Thyroid gland (tissue), 4 donors: ENCODE measurements around the gene IL6R. TPM values are rescaled to one million over a fixed set of nuclear protein-coding genes. Genes with fewer than 3 reads are reported as not detected.

ENCODE experiments used
- DNase-seq, 2 donors: peaks; one replicate each; pipeline ENCODE4 v3.0.0-alpha.2; 2019
- H3K27ac ChIP-seq, 3 donors: fragments of 200-600 bp; sonication (generic); 1 replicate in 2 of 3; 2 replicates in 1 of 3; pipeline ENCODE4 v1.5.1; 2016 to 2019; ENCODE audit warnings: mild to moderate bottlenecking in 1 of 3, moderate library complexity in 1 of 3
- H3K27me3 ChIP-seq: fragments of 200-600 bp; sonication (generic); one replicate; pipeline ENCODE4 v1.5.1; 2019
- H3K36me3 ChIP-seq, 2 donors: fragments of 200-600 bp; sonication (generic); one replicate each; pipeline ENCODE4 v1.5.1; 2016 to 2019
- H3K4me1 ChIP-seq, 2 donors: fragments of 200-600 bp; sonication (generic); one replicate each; pipeline ENCODE4 v1.5.1; 2017 to 2019
- H3K4me3 ChIP-seq, 3 donors: fragments of 200-600 bp; sonication (generic); replicated peaks in 1 of 3; 1 replicate in 2 of 3; 2 replicates in 1 of 3; pipeline ENCODE4 v1.5.1; 2016; ENCODE audit warnings: mild to moderate bottlenecking in 1 of 3
- H3K9me3 ChIP-seq: fragments of 200-600 bp; sonication (generic); one replicate; pipeline ENCODE4 v1.5.1; 2017
- CTCF ChIP-seq, 6 experiments: fragments of 200-600 bp in 3 of 6; fragments of 450-650 bp in 3 of 6; sonication (generic) in 3 of 6; IDR thresholded peaks; one replicate each; pipeline ENCODE4 v1.5.1; 2016 to 2019; ENCODE audit warnings: antibody characterized with exemption in 6 of 6, mild to moderate bottlenecking in 2 of 6, inconsistent platforms in 1 of 6, moderate library complexity in 1 of 6
- POLR2A ChIP-seq, 2 donors: fragments of 450-650 bp; IDR thresholded peaks; one replicate each; pipeline ENCODE4 v1.6.1; 2017; ENCODE audit warnings: antibody characterized with exemption in 2 of 2, mild to moderate bottlenecking in 2 of 2, moderate library complexity in 1 of 2
- WGBS, 2 donors: methylation state at CpG; one replicate each; pipeline ENCODE4 v1.1.5; 2017; 5-methylcytosine and 5-hydroxymethylcytosine counted together
- intact Hi-C: fragments of 100-400 bp; cut with DNase I; formaldehyde crosslinking; loops from one replicate; pipeline ENCODE4 v1.15.1; 2023
- total RNA-seq, 4 donors: library from RNA; depleted of rRNA; stranded (reverse); fragments of >200 nt; gene quantifications; one replicate each; pipeline ENCODE4 v1.2.3, GENCODE V29; 2016

Gene IL6R
- total RNA-seq, 4 donors from 2014 or later: 4.4 to 15.3 (median 7.4) TPM

GRCh38 chr1:154434346-154435085 is 29.4 kb downstream of the IL6R start:
- Histone ChIP-seq H3K27me3 (no peaks in the 10 kb centered on the region), H3K9me3 (no peaks in the 10 kb centered on the region), H3K4me1 (peaks cover 0 to 6% of the 10 kb centered on the region in 2 donors), H3K27ac (peak overlapping the region in 2 of 3 donors; percentile 36 to 61), H3K4me3 (no peak overlapping the region), H3K36me3 (peaks cover 4 to 12% of the 10 kb centered on the region in 2 donors)
- DNase-seq: peak; percentile 32 to 60
- WGBS, 2 donors: 60 to 75% methylated on average over 18 of the region's 18 CpGs
- intact Hi-C loops: no loop called here
- TF ChIP-seq POLR2A (IDR thresholded peaks at IDR 0.05) (no peak), CTCF (IDR thresholded peaks at IDR 0.05) (no peak)

- TF ChIP-seq POLR2A (IDR thresholded peaks at IDR 0.05): no peak
- no peak for TF ChIP-seq CTCF (IDR thresholded peaks at IDR 0.05)
These were observed 30.6 kb downstream of the IL6R start for GRCh38 chr1:154435599-154436200.

GRCh38 chr1:154436433-154436832 is 31.3 kb downstream of the IL6R start:
- H3K27ac ChIP-seq: no peak overlapping the region
- intact Hi-C loops: no loop called here
- peaks cover 0 to 6% of the 10 kb centered on the region in 2 donors for H3K4me1 ChIP-seq
- H3K4me3 ChIP-seq: no peak overlapping the region
- 78 to 82% methylated on average over 9 of the region's 9 CpGs for WGBS, 2 donors
- no peak for TF ChIP-seq POLR2A (IDR thresholded peaks at IDR 0.05)
- no peak for TF ChIP-seq CTCF (IDR thresholded peaks at IDR 0.05)
- no peaks in the 10 kb centered on the region for H3K27me3 ChIP-seq
- no peak for DNase-seq
- no peaks in the 10 kb centered on the region for H3K9me3 ChIP-seq
- H3K36me3 ChIP-seq: peaks cover 4 to 6% of the 10 kb centered on the region in 2 donors

More at GRCh38 chr1:154435599-154436200, 30.6 kb downstream of the IL6R start:
- Histone ChIP-seq H3K27ac (no peak overlapping the region), H3K36me3 (peaks cover 4 to 7% of the 10 kb centered on the region in 2 donors), H3K9me3 (no peaks in the 10 kb centered on the region), H3K27me3 (no peaks in the 10 kb centered on the region), H3K4me3 (no peak overlapping the region), H3K4me1 (peaks cover 0 to 6% of the 10 kb centered on the region in 2 donors)
- intact Hi-C loops: no loop called here
- DNase-seq: no peak
- WGBS, 2 donors: 96 to 97% methylated on average over 13 to 14 of the region's 15 CpGs

GRCh38 chr1:154440036-154440804 is 35.1 kb downstream of the IL6R start:
- intact Hi-C loops: no loop called here
- Histone ChIP-seq H3K36me3 (peaks cover 4 to 6% of the 10 kb centered on the region in 2 donors), H3K27me3 (no peaks in the 10 kb centered on the region), H3K27ac (no peak overlapping the region), H3K4me1 (no peaks in the 10 kb centered on the region), H3K4me3 (no peak overlapping the region), H3K9me3 (no peaks in the 10 kb centered on the region)
- 74 to 77% methylated on average over 6 of the region's 6 CpGs for WGBS, 2 donors
- TF ChIP-seq CTCF (IDR thresholded peaks at IDR 0.05) (no peak), POLR2A (IDR thresholded peaks at IDR 0.05) (no peak)
- no peak for DNase-seq
